Keratinocyte (primary cell): ENCODE data around the gene GPATCH2. TPM values are rescaled to one million over a fixed set of nuclear protein-coding genes. Genes with fewer than 3 reads are reported as not detected.

Experiments used
- DNase-seq: peaks from one replicate; pipeline ENCODE4 v3.0.0-alpha.2; 2011; ENCODE audit warnings: low read depth, missing footprints, low spot score
- FAIRE-seq: peaks from 2 replicates; lab custom pipeline; 2011; peaks lifted over from hg19 to GRCh38; lab: Jason Lieb, UNC
- H2AFZ ChIP-seq: 2 replicates; pipeline ENCODE4 v1.6.0; 2012; ENCODE audit warnings: low read length, control low read depth, inconsistent platforms; ENCODE audit not compliant: control insufficient read depth
- H3K27ac ChIP-seq: 2 replicates; pipeline ENCODE4 v1.5.1; 2011; ENCODE audit warnings: low read length; ENCODE audit not compliant: control insufficient read depth, insufficient read depth
- H3K27me3 ChIP-seq: 3 replicates; pipeline ENCODE4 v1.6.0; 2011; ENCODE audit warnings: low read length; ENCODE audit not compliant: control insufficient read depth, insufficient read depth; ENCODE audit errors: extremely low read depth
- H3K36me3 ChIP-seq, 2 experiments: 2 replicates in 1 of 2; 3 replicates in 1 of 2; pipeline ENCODE4 v1.5.1; 2011; ENCODE audit warnings: low read length in 2 of 2, mild to moderate bottlenecking in 1 of 2; ENCODE audit not compliant: control insufficient read depth in 2 of 2, insufficient read depth in 2 of 2; ENCODE audit errors: extremely low read depth in 1 of 2
- H3K4me1 ChIP-seq: 3 replicates; pipeline ENCODE4 v1.5.1; 2011; ENCODE audit warnings: low read length; ENCODE audit not compliant: control insufficient read depth, insufficient read depth; ENCODE audit errors: extremely low read depth
- H3K4me2 ChIP-seq: 3 replicates; pipeline ENCODE4 v1.6.0; 2011; ENCODE audit warnings: low read depth, low read length; ENCODE audit not compliant: control insufficient read depth, insufficient read depth; ENCODE audit errors: extremely low read depth
- H3K4me3 ChIP-seq, 3 experiments: fragments of 200-600 bp in 1 of 3; sonication (generic) in 1 of 3; 2 replicates in 2 of 3; 3 replicates in 1 of 3; pipeline ENCODE4 v1.5.1; 2011 to 2016; ENCODE audit warnings: low read length in 3 of 3, mild to moderate bottlenecking in 3 of 3, control low read depth in 2 of 3, inconsistent platforms in 1 of 3, low read depth in 1 of 3, mixed read lengths in 1 of 3, mixed run types in 1 of 3, moderate library complexity in 1 of 3; ENCODE audit not compliant: control insufficient read depth in 2 of 3, insufficient read depth in 2 of 3; ENCODE audit errors: extremely low read depth in 1 of 3
- H3K79me2 ChIP-seq: 2 replicates; pipeline ENCODE4 v1.6.0; 2012; ENCODE audit warnings: low read length; ENCODE audit not compliant: control insufficient read depth, insufficient read depth
- H3K9ac ChIP-seq: 3 replicates; pipeline ENCODE4 v1.6.0; 2011; ENCODE audit warnings: low read length; ENCODE audit not compliant: control insufficient read depth, insufficient read depth; ENCODE audit errors: extremely low read depth
- H3K9me1 ChIP-seq: 3 replicates; pipeline ENCODE4 v1.6.0; 2011; ENCODE audit warnings: low read length; ENCODE audit not compliant: control insufficient read depth, insufficient read depth; ENCODE audit errors: extremely low read depth
- H3K9me3 ChIP-seq: 2 replicates; pipeline ENCODE4 v1.5.1; 2012; ENCODE audit warnings: low read depth, low read length; ENCODE audit not compliant: control insufficient read depth
- H4K20me1 ChIP-seq: 3 replicates; pipeline ENCODE4 v1.6.0; 2011; ENCODE audit warnings: low read length; ENCODE audit not compliant: control insufficient read depth, insufficient read depth; ENCODE audit errors: extremely low read depth
- CTCF ChIP-seq, 3 experiments: IDR thresholded peaks in 1 of 3; conservative IDR thresholded peaks in 1 of 3; optimal IDR thresholded peaks in 1 of 3; 2 replicates in 2 of 3; 3 replicates in 1 of 3; pipeline versions ENCODE3 to v1.5.1; 2011; ENCODE audit warnings: low read length in 3 of 3, mild to moderate bottlenecking in 3 of 3, moderate library complexity in 2 of 3, control low read depth in 1 of 3, inconsistent platforms in 1 of 3; ENCODE audit not compliant: insufficient read depth in 2 of 3; ENCODE audit errors: extremely low read depth in 1 of 3
- EZH2 ChIP-seq: IDR thresholded peaks from one replicate; pipeline ENCODE4 v1.6.1; 2012; ENCODE audit warnings: inconsistent platforms, mild to moderate bottlenecking, low read length, moderate library complexity
- dilution Hi-C: fragments of 300-500 bp; cut with MboI; formaldehyde crosslinking; loops from one replicate; pipeline ENCODE4 v1.7.0; 2020; ENCODE audit warnings: low sequenced_read_pairs; ENCODE audit not compliant: extremely low pct_ligation_motif_present
- polyA plus RNA-seq, 5 experiments: library from polyadenylated mRNA; depleted of rRNA in 3 of 5; stranded (reverse) in 3 of 5; stranded (forward) in 1 of 5; unstranded in 1 of 5; fragments of >200 nt; gene quantifications; 1 replicate in 1 of 5; 2 replicates in 3 of 5; 3 replicates in 1 of 5; pipeline versions ENCODE4 v1.2.1 to v1.2.3, GENCODE V29; 2011 to 2012; ENCODE audit warnings: missing spikeins in 2 of 5, low read depth in 1 of 5, low replicate concordance in 1 of 5

Gene GPATCH2
- polyA plus RNA-seq, 1 donor (not counting 4 experiments of a cell fraction or from before 2014, with no cell fraction given), result 15.7 TPM

GRCh38 chr1:217425422-217425821 lies 205.5 kb downstream of the GPATCH2 start:
- TF ChIP-seq CTCF (optimal IDR thresholded peaks at IDR 0.05 in 1 of 3, IDR thresholded peaks at IDR 0.05 in 1 of 3, conservative IDR thresholded peaks at IDR 0.05 in 1 of 3; ENCODE audit: extremely low read depth in 1 of 3, insufficient read depth in 2 of 3, low read length in 3 of 3), result no peak
- TF ChIP-seq EZH2, result no peak
- Histone ChIP-seq H3K4me1 (no peaks in the 10 kb centered on the region), H3K27me3 (no peaks in the 10 kb centered on the region), H3K4me2 (no peak overlapping the region), H3K9ac (no peak overlapping the region), H3K9me3 (no peaks in the 10 kb centered on the region), H3K79me2 (no peaks in the 10 kb centered on the region), H3K9me1 (no peaks in the 10 kb centered on the region), H3K36me3 (peaks cover 0 to 1% of the 10 kb centered on the region in 2 experiments), H4K20me1 (no peaks in the 10 kb centered on the region), H3K27ac (no peak overlapping the region), H3K4me3 (no peak overlapping the region), H2AFZ (no peak overlapping the region)
- FAIRE-seq (no peak), DNase-seq (no peak)
- dilution Hi-C loops, result no loop called here

- Histone ChIP-seq H3K27ac (no peak overlapping the region), H3K79me2 (no peaks in the 10 kb centered on the region), H3K9me1 (no peaks in the 10 kb centered on the region), H3K4me3 (no peak overlapping the region), H3K27me3 (no peaks in the 10 kb centered on the region), H2AFZ (no peak overlapping the region), H3K9me3 (no peaks in the 10 kb centered on the region), H3K9ac (no peak overlapping the region), H4K20me1 (no peaks in the 10 kb centered on the region), H3K4me2 (no peak overlapping the region), H3K36me3 (no peaks in the 10 kb centered on the region), H3K4me1 (no peaks in the 10 kb centered on the region)
- no peak for DNase-seq
- FAIRE-seq, result no peak
- dilution Hi-C loops, result no loop called here
- TF ChIP-seq CTCF (optimal IDR thresholded peaks at IDR 0.05 in 1 of 3, IDR thresholded peaks at IDR 0.05 in 1 of 3, conservative IDR thresholded peaks at IDR 0.05 in 1 of 3; ENCODE audit: extremely low read depth in 1 of 3, insufficient read depth in 2 of 3, low read length in 3 of 3) (no peak), EZH2 (no peak)
These were observed 211.7 kb downstream of the GPATCH2 start for GRCh38 chr1:217419194-217419551.
